HG02571 (cell line): ENCODE results near the gene CCNL2.
"Not testable (repeated sequence)": the region's sequence is repeated elsewhere in the genome, so short reads cannot be mapped to it uniquely, and the experiment has no call there.

Source experiments
- ATAC-seq: cut with Tn5 transposase; IDR thresholded peaks from one replicate; pipeline ENCODE4 v1.9.1; 2021; ENCODE audit warnings: mild to moderate bottlenecking, moderate library complexity; ENCODE audit not compliant: unreplicated experiment

Gene CCNL2

DNA sequence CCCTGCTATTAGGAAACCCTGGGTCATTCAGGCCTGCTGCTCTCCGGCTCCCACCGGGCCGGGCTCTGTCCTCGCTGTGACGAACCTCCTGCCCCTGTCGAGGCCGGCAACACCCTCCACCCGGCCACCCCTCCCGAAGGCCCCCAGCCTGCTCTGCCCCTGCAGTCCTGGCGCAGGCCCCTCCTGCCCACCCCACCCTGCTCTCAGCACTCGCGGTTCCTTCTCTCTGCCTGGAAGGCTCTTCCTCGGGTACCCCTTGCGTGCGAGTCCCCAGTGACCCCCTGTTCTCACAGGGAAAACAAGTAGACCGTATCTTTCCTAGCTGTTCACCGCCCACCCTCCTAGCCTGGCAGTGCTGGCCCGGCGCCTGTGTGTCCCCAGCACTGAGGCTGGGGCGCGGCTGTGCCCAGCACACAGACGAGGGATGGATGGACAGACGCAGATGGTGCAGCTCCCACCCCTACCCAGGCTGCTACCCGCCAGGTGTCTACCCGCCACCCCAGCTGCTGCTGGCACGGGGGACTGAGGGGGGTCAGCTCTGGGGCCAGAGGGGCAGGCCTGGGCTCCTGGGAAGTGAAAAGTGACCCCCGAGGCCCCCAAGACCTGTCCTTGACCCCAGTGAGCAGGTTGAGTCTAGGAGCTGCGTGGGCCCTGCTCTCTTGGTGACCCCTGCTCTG lies 33.3 kb upstream of the CCNL2 start:
- ATAC-seq, result no peak

DNA sequence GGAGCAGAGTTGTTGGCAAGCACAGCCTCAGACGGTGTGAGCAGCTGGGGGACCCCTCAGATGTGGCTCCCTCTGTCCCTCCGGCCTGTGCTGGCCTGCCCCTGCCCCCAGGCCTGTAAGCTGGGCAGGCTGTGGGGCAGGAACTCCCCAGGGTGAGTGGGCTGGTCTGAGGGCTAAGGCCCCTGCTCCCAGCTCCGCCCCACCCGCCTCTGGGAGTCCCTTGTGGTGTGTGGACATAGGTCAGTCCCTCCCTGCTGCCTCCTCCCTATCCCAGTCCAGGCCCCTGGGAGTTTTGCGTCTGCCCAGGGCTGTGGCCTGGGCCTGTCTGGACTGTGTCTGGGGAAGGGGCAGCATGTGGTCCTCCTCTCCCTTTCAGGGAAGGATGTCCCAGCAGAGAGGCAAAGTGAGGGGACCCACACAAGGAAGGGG lies 32.7 kb upstream of the CCNL2 start:
- no peak for ATAC-seq

DNA sequence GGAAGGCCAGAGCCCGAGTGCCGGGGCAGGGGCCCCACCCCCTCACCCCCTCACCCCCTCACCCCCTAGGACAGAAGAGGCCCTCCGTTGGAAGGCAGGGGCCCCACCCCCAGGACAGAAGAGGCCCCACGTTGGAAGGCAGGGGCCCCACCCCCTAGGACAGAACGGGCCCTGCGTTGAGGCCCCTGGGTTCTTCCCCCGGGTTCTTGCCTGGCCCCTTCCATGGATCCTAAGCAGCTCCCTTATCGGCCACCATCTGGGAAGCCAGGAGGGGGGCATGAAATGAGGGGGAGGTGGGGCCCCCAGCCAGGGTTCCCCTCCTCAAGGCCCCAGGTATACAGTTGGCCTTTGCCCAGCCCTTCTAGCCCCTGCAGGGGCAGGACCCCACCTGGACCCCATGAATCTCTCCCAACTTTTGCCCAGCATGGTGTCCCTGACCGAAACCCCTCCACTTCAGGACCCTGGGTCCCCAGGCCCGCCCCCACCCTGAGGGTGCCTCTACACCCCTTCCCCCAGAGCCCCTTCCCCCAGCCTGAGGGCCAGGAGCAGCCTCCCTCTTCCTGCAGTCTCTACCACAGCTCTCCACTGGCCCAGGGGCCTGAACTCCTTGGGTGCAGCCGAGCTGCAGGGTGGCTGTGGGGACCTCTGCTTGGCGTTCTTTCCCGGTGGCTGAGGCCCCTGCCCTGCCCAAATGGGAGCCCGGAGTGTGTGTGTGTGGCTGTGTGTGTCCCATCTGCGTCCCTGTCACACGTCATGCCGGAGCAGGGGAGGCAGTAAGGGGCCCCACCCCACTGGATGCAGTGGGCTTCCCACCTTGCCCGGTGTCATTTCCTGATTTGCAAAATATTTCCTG lies 32.1 kb upstream of the CCNL2 start:
- ATAC-seq, result no peak

DNA sequence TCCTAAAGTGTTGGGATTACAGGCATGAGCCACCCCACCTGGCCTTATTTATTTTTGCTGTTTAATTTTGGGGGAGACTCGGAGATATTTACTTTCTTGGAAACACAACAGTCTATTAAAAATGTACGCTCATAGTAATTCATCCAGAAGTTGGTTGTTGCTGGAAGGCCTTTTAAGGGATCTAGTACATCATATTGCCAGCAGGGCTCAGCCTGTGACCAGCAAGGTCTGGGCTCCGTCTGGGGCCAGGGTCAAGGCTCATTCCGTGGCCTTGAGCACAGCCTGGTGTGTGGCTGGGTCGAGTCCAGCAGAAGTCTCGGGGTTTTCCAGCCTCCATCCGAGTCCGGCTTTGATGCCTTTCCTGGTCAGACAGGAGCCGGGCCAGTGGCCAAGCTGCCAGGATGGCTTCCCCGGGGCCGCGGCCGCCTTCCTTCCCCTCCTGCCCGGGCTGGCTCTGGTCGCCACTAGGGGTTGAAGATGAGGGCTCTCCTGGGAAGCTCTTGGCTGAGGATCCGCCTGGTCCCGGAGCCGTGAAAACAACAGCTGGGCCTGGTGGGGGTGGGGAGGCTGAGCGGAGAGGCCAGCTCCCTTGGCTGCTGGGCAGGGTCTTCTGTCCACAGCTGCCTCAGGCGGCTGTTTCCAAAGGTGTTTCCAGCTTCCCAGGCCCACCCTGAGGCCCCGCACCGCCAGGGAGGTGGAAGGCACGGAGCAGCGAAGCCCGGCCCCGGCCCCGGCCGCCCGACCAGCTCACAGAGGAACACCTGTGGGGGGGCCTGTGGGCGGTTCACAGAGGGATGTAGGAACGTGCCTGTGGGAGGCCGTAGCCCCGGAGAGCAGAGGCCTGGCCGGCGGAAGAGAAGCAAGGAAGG lies 31.2 kb upstream of the CCNL2 start:
- ATAC-seq, result no peak

DNA sequence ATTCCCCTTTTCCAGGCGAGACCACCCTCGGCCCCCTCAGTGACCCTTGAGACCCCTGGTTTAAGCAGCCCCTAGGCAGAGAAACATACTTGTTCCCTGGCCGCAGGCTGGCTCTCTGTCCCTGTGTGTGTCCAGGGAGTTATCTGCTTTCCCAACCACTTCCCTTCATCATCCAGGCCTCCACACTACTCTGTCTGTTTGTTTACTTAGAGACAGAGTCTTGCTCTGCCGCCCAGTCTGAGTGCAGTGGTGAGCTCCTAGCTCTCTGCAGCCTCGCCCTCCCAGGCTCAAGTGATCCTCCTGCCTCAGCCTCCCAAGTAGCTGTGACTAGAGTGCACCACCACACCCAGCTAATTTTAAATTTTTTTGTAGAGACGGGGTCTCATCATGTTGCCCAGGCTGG lies 30.5 kb upstream of the CCNL2 start:
- no peak for ATAC-seq

DNA sequence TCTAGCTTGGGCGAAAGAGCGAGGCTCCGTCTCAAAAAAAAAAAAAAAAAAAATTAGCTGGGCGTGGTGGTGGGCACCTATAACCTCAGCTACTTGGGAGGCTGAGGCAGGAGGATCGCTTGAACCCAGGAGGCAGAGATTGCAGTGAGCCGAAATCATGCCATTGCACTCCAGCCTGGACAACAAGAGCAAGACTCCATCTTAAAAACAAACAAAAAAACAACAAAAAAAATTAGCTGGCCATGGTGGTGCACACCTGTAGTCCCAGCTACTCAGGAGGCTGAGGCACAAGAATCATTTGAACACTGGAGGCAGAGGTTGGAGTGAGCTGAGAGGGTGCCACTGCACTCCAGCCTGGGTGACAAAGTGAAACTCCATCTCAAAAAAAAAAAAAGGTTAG lies 29.8 kb upstream of the CCNL2 start:
- not testable (repeated sequence) for ATAC-seq

DNA sequence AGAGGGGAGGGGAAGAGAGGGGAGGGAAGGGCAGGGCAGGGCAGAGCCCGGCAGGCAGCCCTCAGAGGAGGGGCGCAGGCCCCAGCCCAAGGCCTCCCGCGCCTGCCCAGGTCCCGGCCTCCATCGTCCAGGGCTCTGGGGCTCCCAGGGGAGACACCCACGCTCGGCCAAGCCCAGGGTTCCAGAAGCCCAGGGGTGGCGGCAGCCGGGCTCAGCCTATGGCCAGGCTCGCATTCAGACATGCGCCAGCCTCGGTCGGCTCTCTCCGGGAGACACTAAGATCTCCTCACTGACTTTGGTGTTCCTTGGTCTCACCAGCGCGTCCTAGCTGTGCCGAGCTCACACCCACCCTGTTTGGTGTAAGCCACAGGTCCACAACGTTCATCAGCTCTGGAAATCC lies 29.0 kb upstream of the CCNL2 start:
- ATAC-seq, result no peak

DNA sequence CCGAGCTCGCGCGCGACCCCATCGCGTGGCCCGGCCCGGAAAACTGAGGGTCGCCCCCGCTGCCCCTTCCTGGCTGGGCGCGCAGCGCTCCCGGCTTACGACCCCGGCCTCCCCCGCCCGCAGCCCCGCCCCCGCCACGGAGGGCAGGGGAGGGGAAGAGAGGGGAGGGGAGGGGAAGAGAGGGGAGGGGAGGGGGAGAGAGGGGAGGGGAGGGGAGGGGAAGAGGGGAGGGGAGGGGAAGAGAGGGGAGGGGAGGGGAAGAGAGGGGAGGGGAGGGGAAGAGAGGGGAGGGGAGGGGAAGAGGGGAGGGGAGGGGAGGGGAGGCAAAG lies 28.6 kb upstream of the CCNL2 start:
- no peak for ATAC-seq

DNA sequence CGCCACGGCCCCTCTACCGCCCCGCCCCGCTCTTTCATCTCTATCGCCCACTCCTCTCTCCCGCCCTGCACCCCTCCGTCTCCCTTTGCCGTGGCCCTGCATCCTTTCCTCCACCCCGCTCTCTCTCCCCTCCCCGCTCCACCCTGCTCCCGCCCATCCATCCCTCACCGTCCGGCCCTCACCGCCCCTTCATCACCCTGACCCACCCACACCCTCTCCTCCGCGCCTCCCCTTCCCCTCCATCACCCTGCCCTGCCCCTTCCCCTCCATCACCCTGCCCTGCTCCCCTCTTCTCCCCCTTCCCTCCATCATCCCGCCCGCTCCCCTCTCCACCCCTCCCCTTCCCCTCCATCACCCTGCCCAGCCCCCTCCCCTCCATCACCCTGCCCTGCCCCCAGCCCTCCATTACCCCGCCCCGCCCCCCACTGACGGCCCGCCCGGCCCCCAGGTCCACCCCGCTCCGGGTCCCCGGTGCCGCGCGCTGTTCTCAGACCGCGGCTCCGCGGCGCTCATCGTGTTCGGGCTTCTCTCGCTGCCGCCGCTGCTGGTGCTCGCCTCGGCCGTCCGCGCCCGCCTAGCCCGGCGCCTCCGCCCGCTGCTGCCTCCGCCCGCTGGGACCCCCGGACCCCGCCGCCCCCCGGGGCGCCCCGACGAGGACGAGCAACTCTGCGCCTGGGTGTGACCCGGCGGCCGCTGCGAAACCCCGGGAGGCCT lies 28.1 kb upstream of the CCNL2 start:
- ATAC-seq, result no peak

DNA sequence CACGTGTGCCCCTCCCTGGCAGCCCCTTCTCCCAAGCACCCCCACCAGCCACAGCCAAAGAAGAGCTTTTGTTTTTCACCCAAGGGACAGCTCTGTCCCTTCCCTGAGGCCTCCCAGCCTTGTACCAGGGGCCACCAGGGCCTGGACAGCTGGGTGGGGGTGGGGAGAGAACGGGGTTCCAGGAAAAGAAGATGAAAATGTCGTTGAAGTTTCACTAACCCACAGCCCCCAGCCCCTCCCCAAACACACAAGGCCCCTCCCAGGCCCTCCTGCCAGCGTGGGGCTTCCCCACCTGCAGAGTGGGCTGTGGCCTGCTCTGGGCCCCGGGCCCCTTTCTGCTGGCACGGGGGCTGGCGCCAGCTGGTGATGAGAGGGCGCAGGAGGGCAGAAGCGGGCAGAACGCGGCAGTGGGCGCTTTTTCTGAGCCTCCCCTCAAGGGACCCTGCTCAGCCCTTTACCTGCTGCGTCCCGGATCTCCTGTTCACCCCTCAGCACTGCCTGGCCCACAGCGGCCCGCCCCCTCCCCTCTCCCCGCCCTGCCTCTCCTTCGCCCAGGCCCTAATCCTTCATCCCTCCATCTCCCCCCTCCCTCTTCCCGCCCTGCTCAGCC lies 27.5 kb upstream of the CCNL2 start:
- no peak for ATAC-seq

DNA sequence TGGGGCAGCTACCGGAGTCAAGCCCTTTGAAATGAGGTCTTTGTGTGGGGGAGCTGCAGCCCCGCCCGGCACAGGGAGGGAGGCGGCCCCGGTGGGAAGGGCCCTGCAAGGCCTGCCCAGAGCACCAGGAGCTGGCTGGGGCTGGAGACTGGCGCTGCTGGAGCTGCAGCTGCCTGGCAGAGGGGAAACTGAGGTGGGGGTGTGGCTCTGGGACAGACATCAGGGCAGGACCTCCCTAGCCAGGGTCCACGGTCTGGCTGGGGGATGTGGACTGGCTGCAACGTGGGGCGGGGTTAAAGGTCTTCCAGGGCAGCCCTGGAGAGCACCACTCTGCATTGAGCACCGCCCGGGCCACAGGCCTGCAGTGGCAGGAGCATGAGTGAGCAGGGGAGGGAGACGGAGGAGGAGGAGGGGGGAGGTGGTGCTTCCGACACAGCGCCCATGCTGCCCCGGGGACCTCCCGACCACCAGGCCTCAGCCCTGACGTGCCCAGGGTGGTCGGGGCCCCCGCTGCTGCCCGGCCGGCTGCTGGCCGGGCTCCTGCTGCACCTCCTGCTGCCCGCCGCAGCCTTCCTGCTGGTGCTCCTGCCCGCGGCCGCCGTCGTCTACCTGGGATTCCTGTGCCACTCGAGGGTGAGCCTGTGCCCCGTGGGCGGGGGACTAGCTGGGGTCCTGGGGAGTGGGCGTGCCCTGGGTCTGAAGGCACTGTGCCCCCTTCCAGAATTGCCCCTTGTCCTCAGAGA lies 26.8 kb upstream of the CCNL2 start:
- ATAC-seq, result no peak

DNA sequence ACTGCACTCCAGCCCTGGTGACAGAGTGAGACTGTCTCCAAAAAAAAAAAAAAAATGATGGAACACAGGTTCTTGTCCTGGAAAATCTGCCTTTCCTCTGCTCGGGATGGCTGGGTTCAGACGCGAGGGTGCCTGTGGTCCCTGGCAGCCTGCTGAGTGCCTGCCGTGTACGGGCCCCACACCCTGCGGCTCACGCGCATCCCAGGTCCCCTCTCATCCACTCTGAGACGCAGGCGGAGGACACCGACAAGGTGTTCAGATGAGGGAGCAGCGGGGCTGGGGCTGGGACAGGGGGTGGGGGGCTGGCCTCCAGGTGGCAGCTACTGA lies 26.3 kb upstream of the CCNL2 start:
- ATAC-seq, result no peak

DNA sequence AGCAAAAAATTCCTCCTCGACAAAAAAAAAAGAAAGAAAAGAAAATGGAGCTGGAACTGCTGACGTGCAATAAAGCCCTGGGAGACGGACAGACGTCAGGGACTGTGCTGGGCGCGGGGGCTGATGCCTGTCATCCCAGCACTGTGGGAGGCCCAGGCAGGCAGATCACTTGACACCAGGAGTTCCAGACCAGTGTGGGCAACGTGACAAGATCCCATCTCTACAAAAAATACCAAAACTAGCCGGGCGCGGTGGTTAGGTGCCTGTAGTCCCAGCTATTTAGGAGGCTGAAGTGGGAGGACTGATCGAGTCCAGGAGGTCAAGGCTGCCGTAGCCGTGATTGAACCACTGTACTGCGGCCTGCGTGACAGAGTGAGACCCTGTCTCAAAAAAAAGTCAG lies 25.6 kb upstream of the CCNL2 start:
- no peak for ATAC-seq

DNA sequence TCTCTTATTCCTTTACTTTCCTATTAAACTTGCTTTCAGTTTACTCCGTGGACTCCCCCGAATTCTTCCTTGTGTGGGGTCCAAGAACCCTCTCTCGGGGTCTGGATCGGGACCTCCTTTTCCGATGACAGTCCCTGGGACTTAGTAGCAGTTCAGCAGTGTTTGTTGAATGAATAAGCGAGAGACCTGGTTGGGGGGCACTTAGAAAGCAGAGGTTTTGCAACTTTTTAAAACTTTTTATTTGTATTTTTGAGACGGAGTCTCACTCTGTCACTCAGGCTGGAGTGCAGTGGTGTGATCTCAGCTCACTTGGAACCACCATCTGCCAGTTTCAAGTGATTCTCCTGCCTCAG lies 24.1 kb upstream of the CCNL2 start:
- ATAC-seq, result no peak

DNA sequence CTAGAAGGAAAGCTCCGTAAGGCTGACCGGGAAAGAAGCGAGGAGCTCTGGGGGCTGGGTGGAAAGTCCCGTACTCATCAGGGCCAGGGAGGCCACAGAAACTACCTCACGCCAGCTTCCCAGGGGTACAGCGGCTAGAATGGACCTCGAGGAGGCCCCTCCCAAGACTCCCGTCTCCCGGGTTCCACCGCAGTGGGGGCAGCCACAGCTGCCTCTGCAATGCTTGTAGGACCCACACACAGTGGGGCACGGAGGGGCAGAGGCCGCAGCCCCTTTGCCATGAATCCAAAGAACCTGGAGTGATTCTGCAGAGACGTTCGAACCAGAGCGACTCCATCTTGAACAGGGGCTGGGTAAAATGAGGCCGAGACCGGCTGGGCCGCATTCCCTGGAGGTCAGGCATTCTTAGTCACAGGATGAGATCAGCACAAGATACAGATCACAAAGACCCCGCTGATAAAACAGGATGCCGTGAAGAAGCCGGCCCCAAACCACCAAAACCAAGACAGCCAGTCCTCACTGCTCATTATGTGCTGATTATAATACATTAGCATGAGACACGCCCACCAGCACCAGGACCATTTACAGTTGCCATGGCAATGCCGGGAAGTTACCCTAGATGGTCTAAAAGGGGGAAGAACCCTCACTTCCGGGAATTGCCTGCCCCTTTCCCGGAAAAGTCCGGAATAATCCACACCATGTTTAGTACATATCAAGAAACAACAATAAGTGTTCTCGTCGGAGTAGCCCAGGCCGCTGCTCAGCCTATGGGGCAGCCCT lies 23.5 kb upstream of the CCNL2 start:
- no peak for ATAC-seq

DNA sequence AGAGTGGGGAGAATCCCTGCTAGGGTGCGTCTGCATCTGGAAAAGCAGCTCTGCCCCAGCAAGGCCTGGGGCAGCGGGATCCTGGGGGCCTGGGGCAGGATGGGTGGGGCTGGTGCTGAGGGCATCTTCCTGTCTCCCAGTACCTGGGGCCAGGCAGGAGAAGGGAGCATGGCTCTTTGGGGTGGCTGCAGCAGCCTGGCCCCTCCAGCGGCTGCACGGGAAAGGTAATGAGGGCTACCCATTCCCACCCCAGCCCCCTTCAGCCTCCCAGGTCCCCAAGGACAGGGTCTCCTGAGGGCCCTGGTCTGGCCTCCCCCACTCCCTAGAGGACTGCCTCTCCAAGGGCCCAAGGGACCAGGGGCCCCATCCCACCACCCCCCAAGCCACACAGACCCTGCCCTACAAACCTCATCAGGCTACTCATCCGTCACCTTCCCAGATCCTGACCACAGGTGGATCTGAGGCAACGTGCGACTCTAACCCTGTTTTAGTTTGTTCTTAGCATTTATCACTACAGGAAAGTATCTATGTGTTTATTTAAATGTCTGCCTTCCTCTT lies 22.9 kb upstream of the CCNL2 start:
- ATAC-seq, result no peak

DNA sequence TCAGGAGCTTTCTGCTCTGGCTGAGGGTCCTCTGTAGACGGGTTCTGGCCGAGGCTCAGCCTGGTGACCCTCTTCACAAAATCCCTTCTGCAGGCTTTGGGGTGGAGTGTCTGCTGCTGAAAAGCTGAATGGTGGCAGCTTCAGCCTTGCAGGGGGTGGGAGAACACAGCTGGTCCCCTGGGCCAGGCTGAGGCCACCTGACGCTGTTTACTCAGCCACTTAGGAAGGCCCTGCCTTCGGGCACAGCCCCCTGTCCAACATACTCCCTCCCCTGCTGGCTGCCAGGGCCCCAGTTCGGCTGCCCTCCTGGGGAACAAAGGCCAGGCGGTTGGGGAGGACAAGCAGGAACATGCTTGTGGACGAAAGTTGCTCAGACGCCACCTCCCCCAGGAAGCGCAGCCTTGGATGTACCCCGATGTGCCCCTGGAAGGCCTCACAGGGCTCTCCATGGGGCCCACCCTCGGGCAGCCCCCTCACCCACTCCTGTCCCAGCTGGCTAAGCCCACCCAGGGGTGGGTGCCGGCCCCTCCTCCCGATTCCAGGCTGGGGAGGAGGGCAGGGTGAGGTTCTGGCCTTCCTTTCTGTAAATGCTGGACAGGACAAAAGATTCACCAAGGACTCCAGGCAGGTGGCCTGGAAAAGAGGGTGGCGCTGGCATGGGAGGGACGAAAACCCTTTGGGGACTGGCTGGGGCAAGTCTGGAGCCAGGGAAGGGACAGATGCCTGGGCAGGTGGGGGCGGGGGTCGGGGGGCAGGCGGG lies 22.2 kb upstream of the CCNL2 start, which contains the start of gene ANKRD65:
Gene ANKRD65 (minus strand): TSS at position 130 of the 760 bp plus-strand sequence. CDS start 271 bp downstream, outside the sequence.
- no peak for ATAC-seq

DNA sequence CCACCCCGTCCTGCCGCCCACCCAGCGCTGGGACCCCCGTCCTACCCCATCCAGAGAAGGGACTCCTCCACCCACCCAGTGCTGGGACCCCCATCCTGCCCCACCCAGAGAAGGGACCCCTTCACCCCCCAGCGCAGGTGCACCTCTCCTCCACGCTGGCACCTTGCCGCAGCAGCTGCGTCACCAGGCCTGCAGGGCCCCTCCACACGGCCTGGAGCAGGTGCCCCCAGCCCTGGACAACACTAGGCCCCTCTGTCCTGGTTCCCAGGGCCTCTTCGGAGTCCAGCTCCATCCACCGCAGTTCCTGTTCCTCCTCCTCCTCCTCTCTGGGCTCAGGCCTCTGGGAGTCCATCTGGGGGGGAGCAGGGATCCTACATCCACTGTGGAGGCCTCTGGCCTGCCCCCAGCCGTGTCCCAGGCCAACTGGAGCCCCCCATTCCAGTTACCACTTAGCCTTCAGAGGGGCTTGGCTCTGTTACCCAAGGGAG lies 21.6 kb upstream of the CCNL2 start:
- no peak for ATAC-seq
